ENCODE results near the gene RAB6D.
"Not testable (repeated sequence)": the region's sequence is repeated elsewhere in the genome, so short reads cannot be mapped to it uniquely, and the experiment has no call there.

- not testable (repeated sequence) for TF ChIP-seq CTCF, POLR2A (IDR thresholded peaks at IDR 0.05)
Observed at GRCh38 chr2:131391471-131391870, 27.5 kb upstream of the RAB6D start.
